ENCODE data around the gene ZNF516. TPM values are rescaled to one million over a fixed set of nuclear protein-coding genes. Genes with fewer than 3 reads are reported as not detected.

The ZNF516 gene
- total RNA-seq, 5 donors from 2014 or later (not counting 1 experiment from before 2014, with no cell fraction given) = 22.0 to 31.8 (median 25.7) TPM

DNA sequence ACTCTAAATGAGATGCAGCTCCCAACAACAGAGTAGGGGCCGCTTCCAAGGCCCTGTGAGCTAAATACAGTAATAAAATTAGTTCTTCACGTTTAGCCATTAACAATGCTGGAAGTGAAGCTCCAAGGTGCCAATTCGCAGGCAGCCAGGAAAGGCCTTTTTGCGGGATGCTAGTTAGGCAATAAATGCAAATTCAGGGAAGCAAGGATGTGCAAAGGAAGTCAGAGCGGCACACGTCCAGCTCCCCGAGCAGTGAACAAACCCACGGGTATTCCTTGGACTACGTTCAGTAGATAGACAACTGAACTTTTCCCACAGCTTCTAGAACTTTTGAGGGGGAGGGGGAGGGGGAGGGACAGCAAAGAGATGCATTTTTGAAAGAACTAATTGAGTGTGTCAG lies 6.9 kb downstream of the ZNF516 start:
- no peaks in the 10 kb centered on the region for H3K9me3 Mint-ChIP-seq
- 86% methylated on average over 6 of the region's 9 CpGs for WGBS (ENCODE audit: insufficient coverage)
- ChIA-PET POLR2A (interaction anchor here in 1 of 2 donors (0.7 kb wide), 1 partner anchor 10 kb away, joined by 4 read pairs; no protein-coding TSS in a partner anchor), CTCF (interaction anchor here in 1 of 2 donors (1.3 kb wide), 1 partner anchor 222 kb away, joined by 3 read pairs; no protein-coding TSS in a partner anchor)
- H3K27ac ChIP-seq (ENCODE audit: low read length) = no peak overlapping the region
- H3K4me3 Mint-ChIP-seq = no peak overlapping the region
- H3K4me1 ChIP-seq (ENCODE audit: control insufficient read depth in 1 of 2, extremely low read depth in 1 of 2, insufficient read depth in 2 of 2, low read length in 2 of 2) = peaks cover 0 to 21% of the 10 kb centered on the region in 2 experiments
- H3K27me3 Mint-ChIP-seq = peaks cover 0 to 24% of the 10 kb centered on the region in 2 donors
- H3K36me3 ChIP-seq (ENCODE audit: control insufficient read depth in 2 of 2, extremely low read depth in 1 of 2, insufficient read depth in 1 of 2, low read length in 1 of 2) = no peaks in the 10 kb centered on the region
- H3K4me1 Mint-ChIP-seq = peaks cover 41 to 47% (median 47%) of the 10 kb centered on the region in 3 donors
- no peak overlapping the region for H3K4me3 ChIP-seq (ENCODE audit: control insufficient read depth in 1 of 2, extremely low read depth in 1 of 2, low read length in 1 of 2)
- DNase-seq = no peak
- no peaks in the 10 kb centered on the region for H3K36me3 Mint-ChIP-seq
- no peak for ATAC-seq (replicated peaks in 1 of 4)
- H3K27me3 ChIP-seq (replicated peaks in 1 of 2; ENCODE audit: control insufficient read depth in 2 of 2, extremely low read depth in 1 of 2, insufficient read depth in 2 of 2, low read length in 1 of 2) = peaks cover 0 to 35% of the 10 kb centered on the region in 2 experiments
- H3K27ac Mint-ChIP-seq = no peak overlapping the region
- H3K9me3 ChIP-seq = no peaks in the 10 kb centered on the region

DNA sequence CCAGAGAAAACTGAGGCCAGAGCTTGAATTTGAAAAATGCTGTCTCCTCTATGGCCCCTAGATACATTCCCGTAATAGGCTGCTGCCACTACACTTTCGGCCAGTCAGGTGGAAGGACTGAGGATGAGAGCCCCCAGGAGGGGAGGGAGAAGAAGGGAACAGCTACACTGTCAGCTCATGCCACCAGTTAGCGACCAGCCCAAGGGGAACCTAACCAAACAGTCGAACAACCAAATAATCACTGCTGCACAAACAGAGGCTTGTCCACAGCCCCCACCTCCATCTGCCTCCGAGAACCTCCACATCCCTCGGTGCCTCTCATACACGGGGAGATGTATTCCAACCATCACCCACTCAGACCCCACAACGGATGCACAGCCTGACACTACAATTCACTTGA lies 7.3 kb downstream of the ZNF516 start:
- H3K27ac Mint-ChIP-seq = no peak overlapping the region
- Histone ChIP-seq H3K9me3 (no peaks in the 10 kb centered on the region), H3K27me3 (replicated peaks in 1 of 2; ENCODE audit: control insufficient read depth in 2 of 2, extremely low read depth in 1 of 2, insufficient read depth in 2 of 2, low read length in 1 of 2) (peaks cover 0 to 35% of the 10 kb centered on the region in 2 experiments), H3K27ac (ENCODE audit: low read length) (no peak overlapping the region), H3K4me1 (ENCODE audit: control insufficient read depth in 1 of 2, extremely low read depth in 1 of 2, insufficient read depth in 2 of 2, low read length in 2 of 2) (peaks cover 0 to 19% of the 10 kb centered on the region in 2 experiments), H3K36me3 (ENCODE audit: control insufficient read depth in 2 of 2, extremely low read depth in 1 of 2, insufficient read depth in 1 of 2, low read length in 1 of 2) (no peaks in the 10 kb centered on the region), H3K4me3 (ENCODE audit: control insufficient read depth in 1 of 2, extremely low read depth in 1 of 2, low read length in 1 of 2) (no peak overlapping the region)
- no peaks in the 10 kb centered on the region for H3K36me3 Mint-ChIP-seq
- DNase-seq (no peak), ATAC-seq (replicated peaks in 1 of 4) (no peak)
- H3K4me3 Mint-ChIP-seq = no peak overlapping the region
- peaks cover 41 to 43% (median 43%) of the 10 kb centered on the region in 3 donors for H3K4me1 Mint-ChIP-seq
- POLR2A ChIA-PET = interaction anchor here in 1 of 2 donors (0.7 kb wide), 1 partner anchor 10 kb away, joined by 4 read pairs; no protein-coding TSS in a partner anchor
- CTCF ChIA-PET = interaction anchor here in 1 of 2 donors (1.3 kb wide), 1 partner anchor 222 kb away, joined by 3 read pairs; no protein-coding TSS in a partner anchor
- H3K27me3 Mint-ChIP-seq = peaks cover 0 to 21% of the 10 kb centered on the region in 2 donors
- H3K9me3 Mint-ChIP-seq = no peaks in the 10 kb centered on the region
- WGBS (ENCODE audit: insufficient coverage) = 82% methylated on average over 6 of the region's 8 CpGs

DNA sequence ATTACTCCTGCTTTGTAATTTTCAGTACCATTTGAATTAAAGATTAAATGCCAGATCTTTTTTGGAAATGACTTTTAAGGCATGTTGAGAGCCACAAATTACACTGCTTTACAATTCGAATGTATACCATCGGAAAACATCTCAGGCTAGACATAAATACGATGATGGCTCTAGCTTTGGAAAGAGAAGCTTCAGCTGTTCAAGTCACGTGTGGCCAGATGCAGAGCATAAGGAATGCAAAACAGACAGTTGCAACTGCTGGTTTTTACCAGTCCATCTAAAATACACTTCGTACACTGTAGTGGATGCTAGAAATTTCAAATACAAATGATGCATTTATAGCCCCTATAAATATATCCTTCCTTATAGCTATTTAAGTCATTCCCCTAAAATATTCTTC lies 8.0 kb downstream of the ZNF516 start:
- no peaks in the 10 kb centered on the region for H3K9me3 ChIP-seq
- POLR2A ChIA-PET = no interaction called here
- H3K4me1 Mint-ChIP-seq = peaks cover 38 to 40% (median 39%) of the 10 kb centered on the region in 3 donors
- H3K27me3 ChIP-seq (replicated peaks in 1 of 2; ENCODE audit: control insufficient read depth in 2 of 2, extremely low read depth in 1 of 2, insufficient read depth in 2 of 2, low read length in 1 of 2) = peaks cover 0 to 28% of the 10 kb centered on the region in 2 experiments
- H3K27ac Mint-ChIP-seq = no peak overlapping the region
- no peaks in the 10 kb centered on the region for H3K9me3 Mint-ChIP-seq
- 88% methylated on average over 4 of the region's 5 CpGs for WGBS (ENCODE audit: insufficient coverage)
- peaks cover 0 to 17% of the 10 kb centered on the region in 2 donors for H3K27me3 Mint-ChIP-seq
- no peak overlapping the region for H3K4me3 ChIP-seq (ENCODE audit: control insufficient read depth in 1 of 2, extremely low read depth in 1 of 2, low read length in 1 of 2)
- ATAC-seq (replicated peaks in 1 of 4) (no peak), DNase-seq (no peak)
- CTCF ChIA-PET = interaction anchor here in 1 of 2 donors (1.3 kb wide), 1 partner anchor 223 kb away, joined by 3 read pairs; no protein-coding TSS in a partner anchor
- H3K36me3 ChIP-seq (ENCODE audit: control insufficient read depth in 2 of 2, extremely low read depth in 1 of 2, insufficient read depth in 1 of 2, low read length in 1 of 2) = no peaks in the 10 kb centered on the region
- no peak overlapping the region for H3K4me3 Mint-ChIP-seq
- H3K36me3 Mint-ChIP-seq = no peaks in the 10 kb centered on the region
- H3K27ac ChIP-seq (ENCODE audit: low read length) = no peak overlapping the region
- H3K4me1 ChIP-seq (ENCODE audit: control insufficient read depth in 1 of 2, extremely low read depth in 1 of 2, insufficient read depth in 2 of 2, low read length in 2 of 2) = peaks cover 0 to 11% of the 10 kb centered on the region in 2 experiments

DNA sequence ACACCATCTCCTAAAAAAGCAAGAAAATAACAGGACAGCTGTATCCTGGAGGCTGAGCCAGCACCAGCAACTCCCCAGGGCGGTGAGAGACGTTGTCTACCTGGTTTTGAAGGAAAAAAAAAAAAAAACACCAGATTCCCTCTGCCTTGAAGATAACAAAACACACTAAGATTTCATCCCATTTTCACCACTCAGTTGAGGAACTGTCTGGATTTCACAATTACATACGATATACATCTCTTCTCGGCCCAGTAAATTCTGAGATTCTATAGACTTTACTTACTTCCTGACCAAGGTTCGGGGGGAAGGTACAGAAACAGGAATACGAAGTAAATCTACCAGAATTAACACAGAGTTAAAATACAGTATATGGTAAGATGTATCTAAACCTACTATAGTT lies 8.5 kb downstream of the ZNF516 start:
- H3K9me3 Mint-ChIP-seq = no peaks in the 10 kb centered on the region
- ChIA-PET CTCF (no interaction called here), POLR2A (no interaction called here)
- no peaks in the 10 kb centered on the region for H3K36me3 Mint-ChIP-seq
- H3K27ac Mint-ChIP-seq = peak overlapping the region in 1 of 2 donors; percentile 6
- H3K4me3 Mint-ChIP-seq = no peak overlapping the region
- Histone ChIP-seq H3K9me3 (no peaks in the 10 kb centered on the region), H3K36me3 (ENCODE audit: control insufficient read depth in 2 of 2, extremely low read depth in 1 of 2, insufficient read depth in 1 of 2, low read length in 1 of 2) (no peaks in the 10 kb centered on the region), H3K27ac (ENCODE audit: low read length) (no peak overlapping the region), H3K27me3 (replicated peaks in 1 of 2; ENCODE audit: control insufficient read depth in 2 of 2, extremely low read depth in 1 of 2, insufficient read depth in 2 of 2, low read length in 1 of 2) (peaks cover 0 to 23% of the 10 kb centered on the region in 2 experiments), H3K4me3 (ENCODE audit: control insufficient read depth in 1 of 2, extremely low read depth in 1 of 2, low read length in 1 of 2) (no peak overlapping the region), H3K4me1 (ENCODE audit: control insufficient read depth in 1 of 2, extremely low read depth in 1 of 2, insufficient read depth in 2 of 2, low read length in 2 of 2) (peaks cover 0 to 6% of the 10 kb centered on the region in 2 experiments)
- DNase-seq (no peak), ATAC-seq (replicated peaks in 1 of 4) (no peak)
- peaks cover 35 to 40% (median 39%) of the 10 kb centered on the region in 3 donors for H3K4me1 Mint-ChIP-seq
- no CpG with 5 or more reads among the region's 6 CpGs for WGBS (ENCODE audit: insufficient coverage)
- peaks cover 0 to 15% of the 10 kb centered on the region in 2 donors for H3K27me3 Mint-ChIP-seq

DNA sequence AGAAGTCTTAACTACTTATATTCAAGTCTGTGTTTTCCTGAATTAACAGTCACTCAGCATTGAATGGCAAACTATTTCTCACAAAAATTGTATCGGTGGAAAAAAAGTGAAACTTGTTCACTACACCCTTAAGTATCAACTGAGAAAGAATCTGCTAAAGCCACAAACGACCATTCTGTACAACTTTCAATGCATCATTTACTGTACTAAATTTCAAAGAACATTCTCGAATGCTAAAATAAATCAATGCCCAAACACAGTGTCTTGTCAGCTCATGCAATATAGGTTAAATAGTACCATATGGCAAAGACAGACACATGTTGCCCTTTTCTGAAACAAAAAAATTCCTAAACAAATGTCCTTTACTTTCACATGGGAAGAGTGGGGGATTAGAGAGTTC lies 9.0 kb downstream of the ZNF516 start:
- POLR2A ChIA-PET = interaction anchor here in 1 of 2 donors (0.7 kb wide), 1 partner anchor 1674 kb away, joined by 3 read pairs; no protein-coding TSS in a partner anchor
- no peak overlapping the region for H3K27ac Mint-ChIP-seq
- H3K4me3 ChIP-seq (ENCODE audit: control insufficient read depth in 1 of 2, extremely low read depth in 1 of 2, low read length in 1 of 2) = no peak overlapping the region
- H3K9me3 Mint-ChIP-seq = no peaks in the 10 kb centered on the region
- no peak for ATAC-seq (replicated peaks in 1 of 4)
- H3K27me3 Mint-ChIP-seq = peaks cover 0 to 18% of the 10 kb centered on the region in 2 donors
- peaks cover 0 to 25% of the 10 kb centered on the region in 2 experiments for H3K27me3 ChIP-seq (replicated peaks in 1 of 2; ENCODE audit: control insufficient read depth in 2 of 2, extremely low read depth in 1 of 2, insufficient read depth in 2 of 2, low read length in 1 of 2)
- peaks cover 37 to 45% (median 38%) of the 10 kb centered on the region in 3 donors for H3K4me1 Mint-ChIP-seq
- H3K27ac ChIP-seq (ENCODE audit: low read length) = no peak overlapping the region
- no peaks in the 10 kb centered on the region for H3K36me3 Mint-ChIP-seq
- H3K9me3 ChIP-seq = no peaks in the 10 kb centered on the region
- no peaks in the 10 kb centered on the region for H3K36me3 ChIP-seq (ENCODE audit: control insufficient read depth in 2 of 2, extremely low read depth in 1 of 2, insufficient read depth in 1 of 2, low read length in 1 of 2)
- no peak overlapping the region for H3K4me3 Mint-ChIP-seq
- WGBS (ENCODE audit: insufficient coverage) = 86% methylated on average over 2 of the region's 3 CpGs
- H3K4me1 ChIP-seq (ENCODE audit: control insufficient read depth in 1 of 2, extremely low read depth in 1 of 2, insufficient read depth in 2 of 2, low read length in 2 of 2) = peaks cover 0 to 6% of the 10 kb centered on the region in 2 experiments
- CTCF ChIA-PET = no interaction called here
- DNase-seq = no peak

DNA sequence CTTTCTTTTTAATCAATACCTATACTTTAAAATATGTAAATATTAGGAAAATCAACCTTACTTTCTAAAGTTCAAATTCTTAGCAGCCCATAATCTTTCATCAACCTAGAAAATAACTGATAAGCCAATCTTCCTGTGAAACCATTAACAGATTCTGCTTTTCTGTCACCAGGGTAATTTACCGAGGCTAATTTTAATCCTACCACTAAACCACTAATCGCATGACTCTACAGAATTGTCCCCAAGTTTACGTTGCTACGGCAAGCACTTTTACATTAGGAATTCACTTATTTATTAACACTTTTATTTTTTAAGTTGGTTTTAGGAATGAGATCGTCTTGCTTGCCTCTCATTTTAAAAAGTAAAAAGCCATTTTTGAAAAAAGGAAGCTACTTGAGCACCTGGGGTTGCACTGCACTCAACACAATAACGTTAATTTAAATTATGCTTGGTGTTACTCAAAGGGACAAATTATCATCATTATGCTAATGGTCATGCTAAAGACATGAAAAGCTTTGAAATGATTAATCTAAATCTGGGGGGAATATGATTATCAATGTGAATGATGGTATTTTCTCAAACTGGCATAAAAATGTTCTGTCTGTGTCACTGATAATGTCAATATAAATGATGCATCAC lies 10.2 kb downstream of the ZNF516 start:
- H3K4me1 Mint-ChIP-seq = peaks cover 26 to 37% (median 26%) of the 10 kb centered on the region in 3 donors
- Histone ChIP-seq H3K27ac (ENCODE audit: low read length) (no peak overlapping the region), H3K9me3 (no peaks in the 10 kb centered on the region), H3K4me3 (ENCODE audit: control insufficient read depth in 1 of 2, extremely low read depth in 1 of 2, low read length in 1 of 2) (no peak overlapping the region), H3K27me3 (replicated peaks in 1 of 2; ENCODE audit: control insufficient read depth in 2 of 2, extremely low read depth in 1 of 2, insufficient read depth in 2 of 2, low read length in 1 of 2) (peaks cover 0 to 21% of the 10 kb centered on the region in 2 experiments), H3K4me1 (ENCODE audit: control insufficient read depth in 1 of 2, extremely low read depth in 1 of 2, insufficient read depth in 2 of 2, low read length in 2 of 2) (no peaks in the 10 kb centered on the region), H3K36me3 (ENCODE audit: control insufficient read depth in 2 of 2, extremely low read depth in 1 of 2, insufficient read depth in 1 of 2, low read length in 1 of 2) (no peaks in the 10 kb centered on the region)
- WGBS (ENCODE audit: insufficient coverage) = 53% methylated on average over 2 of the region's 6 CpGs
- no peaks in the 10 kb centered on the region for H3K36me3 Mint-ChIP-seq
- H3K27me3 Mint-ChIP-seq = peaks cover 0 to 14% of the 10 kb centered on the region in 2 donors
- no peaks in the 10 kb centered on the region for H3K9me3 Mint-ChIP-seq
- ChIA-PET POLR2A (no interaction called here), CTCF (no interaction called here)
- H3K27ac Mint-ChIP-seq = no peak overlapping the region
- H3K4me3 Mint-ChIP-seq = no peak overlapping the region
- DNase-seq (no peak), ATAC-seq (replicated peaks in 1 of 4) (no peak)

All from T-cell (primary cell).